WTC11 (cell line): ENCODE measurements around the gene PPFIBP2. TPM values are rescaled to one million over a fixed set of nuclear protein-coding genes. Genes with fewer than 3 reads are reported as not detected.

Experiments
- ATAC-seq: fragments of 200-7000 bp; cut with Tn5 transposase; 2 replicates; pipeline ENCODE4 v1.10.0; 2021; ENCODE audit warnings: mild to moderate bottlenecking, moderate library complexity
- CTCF ChIA-PET: fragments of 300-600 bp; sonication (Branson Sonifier 250); formaldehyde crosslinking; loops from one replicate; lab custom pipeline; 2021; ENCODE audit warnings: antibody characterized with exemption; lab: Charles Lee
- POLR2A ChIA-PET: fragments of 350-600 bp; sonication (Branson Sonifier 250); formaldehyde crosslinking; loops from one replicate; lab custom pipeline; 2021; ENCODE audit warnings: antibody characterized with exemption; lab: Charles Lee
- DNase-seq: peaks from one replicate; pipeline ENCODE4 v3.0.0; 2021; ENCODE audit warnings: low spot score
- H3K27ac Mint-ChIP-seq: 2 replicates; pipeline ENCODE4 v1.8.0; 2021; ENCODE audit warnings: mixed read lengths
- H3K27me3 Mint-ChIP-seq: 2 replicates; pipeline ENCODE4 v1.8.0; 2021; ENCODE audit warnings: low read depth, mild to moderate bottlenecking, moderate library complexity, mixed read lengths
- H3K36me3 Mint-ChIP-seq: 2 replicates; pipeline ENCODE4 v1.8.0; 2021; ENCODE audit warnings: mixed read lengths
- H3K4me1 Mint-ChIP-seq: 2 replicates; pipeline ENCODE4 v1.8.0; 2022; ENCODE audit warnings: mixed read lengths
- H3K4me3 Mint-ChIP-seq: 2 replicates; pipeline ENCODE4 v1.8.0; 2021; ENCODE audit warnings: mild to moderate bottlenecking, moderate library complexity, mixed read lengths
- H3K9me3 Mint-ChIP-seq: 2 replicates; pipeline ENCODE4 v1.8.0; 2021; ENCODE audit warnings: mixed read lengths
- AFF4 ChIP-seq: sonication (generic); formaldehyde crosslinking; IDR thresholded peaks from 2 replicates; pipeline ENCODE4 v1.8.1; 2023; ENCODE audit warnings: mild to moderate bottlenecking, missing genetic modification reagents, borderline replicate concordance
- ATF2 ChIP-seq: sonication (generic); formaldehyde crosslinking; IDR thresholded peaks from 2 replicates; pipeline ENCODE4 v1.8.1; 2022; ENCODE audit warnings: low read depth, missing genetic modification reagents, borderline replicate concordance
- ATF3 ChIP-seq: sonication (generic); formaldehyde crosslinking; conservative IDR thresholded peaks from 2 replicates; pipeline ENCODE4 v1.8.1; 2022; ENCODE audit warnings: mild to moderate bottlenecking, missing genetic modification reagents
- EMX1 ChIP-seq: fragments of 250-450 bp; sonication (Bioruptor Pico); IDR thresholded peaks from 2 replicates; pipeline ENCODE4 v1.8.0; 2021; ENCODE audit warnings: mild to moderate bottlenecking
- ESRRA ChIP-seq: sonication (generic); formaldehyde crosslinking; IDR thresholded peaks from 2 replicates; pipeline ENCODE4 v1.8.1; 2022; ENCODE audit warnings: mild to moderate bottlenecking, missing genetic modification reagents, borderline replicate concordance
- FOXK1 ChIP-seq: sonication (generic); formaldehyde crosslinking; IDR thresholded peaks from 2 replicates; pipeline ENCODE4 v1.8.0; 2022; ENCODE audit warnings: mild to moderate bottlenecking, moderate library complexity, missing genetic modification reagents
- FOXP1 ChIP-seq: sonication (generic); formaldehyde crosslinking; IDR thresholded peaks from 2 replicates; pipeline ENCODE4 v1.8.0; 2022; ENCODE audit warnings: missing genetic modification reagents, mild to moderate bottlenecking, moderate library complexity, borderline replicate concordance
- KAT7 ChIP-seq: sonication (generic); formaldehyde crosslinking; IDR thresholded peaks from 2 replicates; pipeline ENCODE4 v1.8.1; 2023; ENCODE audit warnings: missing genetic modification reagents, mild to moderate bottlenecking, borderline replicate concordance
- MLX ChIP-seq: sonication (generic); formaldehyde crosslinking; IDR thresholded peaks from 2 replicates; pipeline ENCODE4 v1.8.1; 2023; ENCODE audit warnings: mild to moderate bottlenecking, missing genetic modification reagents, moderate library complexity
- MYBL2 ChIP-seq: sonication (generic); formaldehyde crosslinking; IDR thresholded peaks from 2 replicates; pipeline ENCODE4 v1.8.1; 2023; ENCODE audit warnings: mild to moderate bottlenecking, moderate library complexity, missing genetic modification reagents
- RELA ChIP-seq: sonication (generic); formaldehyde crosslinking; IDR thresholded peaks from 2 replicates; pipeline ENCODE4 v1.8.1; 2022; ENCODE audit warnings: missing genetic modification reagents, mild to moderate bottlenecking, borderline replicate concordance
- SMAD4 ChIP-seq: sonication (generic); formaldehyde crosslinking; IDR thresholded peaks from 2 replicates; pipeline ENCODE4 v1.8.0; 2022; ENCODE audit warnings: mild to moderate bottlenecking, missing genetic modification reagents
- SOX15 ChIP-seq: fragments of 250-450 bp; sonication (Bioruptor Pico); IDR thresholded peaks from 2 replicates; pipeline ENCODE4 v1.9.0; 2021; ENCODE audit warnings: mild to moderate bottlenecking
- TEAD1 ChIP-seq: sonication (generic); formaldehyde crosslinking; IDR thresholded peaks from 2 replicates; pipeline ENCODE4 v1.8.0; 2022; ENCODE audit warnings: mild to moderate bottlenecking, missing genetic modification reagents
- ZNF219 ChIP-seq: sonication (generic); formaldehyde crosslinking; IDR thresholded peaks from 2 replicates; pipeline ENCODE4 v1.8.0; 2023; ENCODE audit warnings: missing genetic modification reagents, mild to moderate bottlenecking, borderline replicate concordance
- ZNF425 ChIP-seq: fragments of 250-450 bp; sonication (Bioruptor Pico); conservative IDR thresholded peaks from 2 replicates; pipeline ENCODE4 v1.9.0; 2021; ENCODE audit warnings: mild to moderate bottlenecking
- ZNF512 ChIP-seq: sonication (generic); formaldehyde crosslinking; IDR thresholded peaks from 2 replicates; pipeline ENCODE4 v1.8.1; 2022; ENCODE audit warnings: missing genetic modification reagents, borderline replicate concordance
- total RNA-seq: library from RNA; stranded (reverse); gene quantifications from 3 replicates; pipeline ENCODE4 v1.2.3, GENCODE V29; 2021

The PPFIBP2 gene
- total RNA-seq, 1 experiment from 2014 or later, result 21.4 TPM

GRCh38 chr11:7585816-7586215 is 72.0 kb downstream of the PPFIBP2 start:
- Mint-ChIP-seq H3K36me3 (no peaks in the 10 kb centered on the region), H3K9me3 (no peaks in the 10 kb centered on the region), H3K4me3 (no peak overlapping the region), H3K27me3 (no peaks in the 10 kb centered on the region), H3K4me1 (peaks cover 26% of the 10 kb centered on the region), H3K27ac (no peak overlapping the region)
- DNase-seq, result no peak
- CTCF ChIA-PET, result interaction anchor here (5.7 kb wide), 1 partner anchor 14 kb away, joined by 44 read pairs; no protein-coding TSS in a partner anchor
- ATAC-seq, result no peak
- POLR2A ChIA-PET, result no interaction called here
- no peak for TF ChIP-seq ATF3 (CRISPR knock-in tag)

- DNase-seq (no peak), ATAC-seq (no peak)
- no peak overlapping the region for H3K27ac Mint-ChIP-seq
- CTCF ChIA-PET, result interaction anchor here (5.7 kb wide), 1 partner anchor 14 kb away, joined by 44 read pairs; no protein-coding TSS in a partner anchor
- H3K36me3 Mint-ChIP-seq, result no peaks in the 10 kb centered on the region
- no peaks in the 10 kb centered on the region for H3K9me3 Mint-ChIP-seq
- no peak overlapping the region for H3K4me3 Mint-ChIP-seq
- no peaks in the 10 kb centered on the region for H3K27me3 Mint-ChIP-seq
- peaks cover 26% of the 10 kb centered on the region for H3K4me1 Mint-ChIP-seq
- TF ChIP-seq RELA (no peak), SOX15 (CRISPR knock-in tag) (no peak), FOXP1 (CRISPR knock-in tag) (no peak), SMAD4 (CRISPR knock-in tag) (no peak), EMX1 (CRISPR knock-in tag) (no peak), MYBL2 (CRISPR knock-in tag) (no peak), TEAD1 (no peak), ZNF219 (CRISPR knock-in tag) (no peak), ESRRA (CRISPR knock-in tag) (no peak), FOXK1 (CRISPR knock-in tag) (no peak), ATF2 (CRISPR knock-in tag) (no peak), KAT7 (CRISPR knock-in tag) (no peak), ZNF512 (CRISPR knock-in tag) (no peak)
- POLR2A ChIA-PET, result no interaction called here
Measured at GRCh38 chr11:7586376-7586775, 72.6 kb downstream of the PPFIBP2 start.

GRCh38 chr11:7587712-7588111 is 73.9 kb downstream of the PPFIBP2 start:
- no peaks in the 10 kb centered on the region for H3K36me3 Mint-ChIP-seq
- no peaks in the 10 kb centered on the region for H3K9me3 Mint-ChIP-seq
- TF ChIP-seq ATF2 (CRISPR knock-in tag) (no peak), AFF4 (CRISPR knock-in tag) (no peak), MLX (CRISPR knock-in tag) (no peak), ZNF425 (CRISPR knock-in tag) (no peak)
- no peak overlapping the region for H3K27ac Mint-ChIP-seq
- H3K4me3 Mint-ChIP-seq, result no peak overlapping the region
- CTCF ChIA-PET, result no interaction called here
- no peak for DNase-seq
- no peaks in the 10 kb centered on the region for H3K27me3 Mint-ChIP-seq
- ATAC-seq, result no peak
- peaks cover 30% of the 10 kb centered on the region for H3K4me1 Mint-ChIP-seq
- POLR2A ChIA-PET, result no interaction called here
